Uterus (tissue), 4 donors: Measurements from ENCODE around the gene SHISA4. TPM values are rescaled to one million over a fixed set of nuclear protein-coding genes. Genes with fewer than 3 reads are reported as not detected.

Experiments used
- DNase-seq, 2 donors: peaks; one replicate each; pipeline ENCODE4 v3.0.0-alpha.2; 2019 to 2020
- H3K27ac ChIP-seq, 2 donors: fragments of 200-600 bp; sonication (generic); 1 replicate in 1 of 2; 2 replicates in 1 of 2; pipeline ENCODE4 v1.5.1; 2016 to 2018
- H3K27me3 ChIP-seq, 2 donors: fragments of 200-600 bp; sonication (generic); one replicate each; pipeline ENCODE4 v1.5.1; 2018 to 2019; ENCODE audit warnings: control low read depth in 1 of 2
- H3K36me3 ChIP-seq, 2 donors: fragments of 200-600 bp; sonication (generic); one replicate each; pipeline ENCODE4 v1.5.1; 2019; ENCODE audit warnings: control low read depth in 1 of 2
- H3K4me1 ChIP-seq, 2 donors: fragments of 200-600 bp; sonication (generic); one replicate each; pipeline ENCODE4 v1.5.1; 2018 to 2019; ENCODE audit warnings: control low read depth in 1 of 2
- H3K4me3 ChIP-seq, 2 donors: fragments of 200-600 bp; sonication (generic); 1 replicate in 1 of 2; 2 replicates in 1 of 2; pipeline ENCODE4 v1.5.1; 2018 to 2019; ENCODE audit warnings: mild to moderate bottlenecking in 1 of 2
- H3K9me3 ChIP-seq, 2 donors: fragments of 200-600 bp; sonication (generic); one replicate each; pipeline ENCODE4 v1.5.1; 2019; ENCODE audit warnings: control low read depth in 1 of 2
- CTCF ChIP-seq, 4 experiments: fragments of 200-600 bp in 2 of 4; fragments of 450-650 bp in 2 of 4; sonication (generic) in 2 of 4; IDR thresholded peaks; one replicate each; pipeline ENCODE4 v1.5.1; 2016 to 2019; ENCODE audit warnings: antibody characterized with exemption in 4 of 4, mild to moderate bottlenecking in 2 of 4, moderate library complexity in 1 of 4
- POLR2A ChIP-seq, 2 donors: fragments of 450-650 bp; IDR thresholded peaks; one replicate each; pipeline ENCODE4 v1.6.1; 2016; ENCODE audit warnings: antibody characterized with exemption in 2 of 2, mild to moderate bottlenecking in 1 of 2, moderate library complexity in 1 of 2
- intact Hi-C: fragments of 100-400 bp; cut with DNase I; formaldehyde crosslinking; loops from one replicate; pipeline ENCODE4 v1.15.1; 2023; ENCODE audit warnings: low total_unique reads
- total RNA-seq, 4 donors: library from RNA; depleted of rRNA in 3 of 4; stranded (reverse); fragments of >200 nt in 3 of 4; gene quantifications; one replicate each; pipeline versions ENCODE4 v1.1.0 to v1.2.4, GENCODE V29; 2014 to 2023
- donor health status: DM: yes; HTN: yes; CAD: no.

SHISA4 gene
- total RNA-seq, 4 donors from 2014 or later, result 2.1 to 52.8 (median 12.0) TPM

- DNase-seq, result peak in 1 of 2 donors; percentile 11
- no peak overlapping the region for H3K4me3 ChIP-seq
- H3K9me3 ChIP-seq, result no peaks in the 10 kb centered on the region
- H3K27me3 ChIP-seq, result no peaks in the 10 kb centered on the region
- H3K27ac ChIP-seq, result no peak overlapping the region
- no peaks in the 10 kb centered on the region for H3K36me3 ChIP-seq
- H3K4me1 ChIP-seq, result peaks cover 3 to 10% of the 10 kb centered on the region in 2 donors
- no peak for TF ChIP-seq CTCF (IDR thresholded peaks at IDR 0.05)
- TF ChIP-seq POLR2A (IDR thresholded peaks at IDR 0.05), result no peak
- intact Hi-C loops, result no loop called here
Measured at GRCh38 chr1:201886103-201886885, 2.4 kb upstream of the SHISA4 start.

GRCh38 chr1:201887116-201887866 is 1.4 kb upstream of the SHISA4 start:
- H3K9me3 ChIP-seq, result no peaks in the 10 kb centered on the region
- no peak overlapping the region for H3K27ac ChIP-seq
- intact Hi-C loops, result no loop called here
- no peaks in the 10 kb centered on the region for H3K36me3 ChIP-seq
- TF ChIP-seq POLR2A (IDR thresholded peaks at IDR 0.05) (no peak), CTCF (IDR thresholded peaks at IDR 0.05) (no peak)
- no peaks in the 10 kb centered on the region for H3K27me3 ChIP-seq
- H3K4me3 ChIP-seq, result no peak overlapping the region
- peak in 1 of 2 donors; percentile 3 for DNase-seq
- H3K4me1 ChIP-seq, result peaks cover 3 to 10% of the 10 kb centered on the region in 2 donors

- Histone ChIP-seq H3K27me3 (no peaks in the 10 kb centered on the region), H3K27ac (peak overlapping the region; percentile 70 to 71), H3K36me3 (no peaks in the 10 kb centered on the region), H3K4me1 (peaks cover 3 to 10% of the 10 kb centered on the region in 2 donors), H3K4me3 (peak overlapping the region; percentile 68 to 76), H3K9me3 (no peaks in the 10 kb centered on the region)
- intact Hi-C loops, result no loop called here
- no peak for DNase-seq
- TF ChIP-seq CTCF (IDR thresholded peaks at IDR 0.05), result no peak
- TF ChIP-seq POLR2A (IDR thresholded peaks at IDR 0.05), result no peak
Measured at GRCh38 chr1:201889090-201889968, 631 bp downstream of the SHISA4 start.

- TF ChIP-seq POLR2A (IDR thresholded peaks at IDR 0.05) (no peak), CTCF (IDR thresholded peaks at IDR 0.05) (no peak)
- Histone ChIP-seq H3K27me3 (no peaks in the 10 kb centered on the region), H3K27ac (no peak overlapping the region), H3K4me3 (no peak overlapping the region), H3K4me1 (peaks cover 3 to 13% of the 10 kb centered on the region in 2 donors), H3K9me3 (no peaks in the 10 kb centered on the region), H3K36me3 (no peaks in the 10 kb centered on the region)
- peak in 1 of 2 donors; percentile 17 for DNase-seq
- intact Hi-C loops, result no loop called here
Measured at GRCh38 chr1:201890223-201890622, 1.5 kb downstream of the SHISA4 start.
